Stimulated activated naive B cell treated with anti-CD40 and anti-IgM and Interleukin-4, amounts not matched to agents 10 μg/mL and 1 μg/mL and 100 μg/mL, for 72 hours (primary cell): ENCODE results near the gene TNFRSF1A.

Experiments
- ATAC-seq, 2 donors: fragments of 150-1000 bp; cut with Tn5 transposase; replicated peaks; 2 replicates each; pipeline ENCODE4 v1.10.0; 2021; ENCODE audit warnings: moderate library complexity in 1 of 2
- DNase-seq: peaks from one replicate; pipeline ENCODE4 v3.0.0; 2021
- H3K27ac Mint-ChIP-seq: one replicate; pipeline ENCODE4 v1.8.0; 2022; ENCODE audit warnings: mild to moderate bottlenecking, mixed read lengths
- H3K27me3 Mint-ChIP-seq, 2 donors: one replicate each; pipeline ENCODE4 v1.8.0; 2022; ENCODE audit warnings: mixed read lengths in 2 of 2
- H3K36me3 Mint-ChIP-seq, 2 donors: one replicate each; pipeline ENCODE4 v1.8.0; 2022; ENCODE audit warnings: mixed read lengths in 2 of 2, mild to moderate bottlenecking in 1 of 2
- H3K4me1 Mint-ChIP-seq, 2 donors: one replicate each; pipeline ENCODE4 v1.8.0; 2022; ENCODE audit warnings: mixed read lengths in 2 of 2, mild to moderate bottlenecking in 1 of 2
- H3K4me3 Mint-ChIP-seq, 2 donors: one replicate each; pipeline ENCODE4 v1.8.0; 2022; ENCODE audit warnings: mild to moderate bottlenecking in 2 of 2, mixed read lengths in 2 of 2, moderate library complexity in 1 of 2
- H3K9me3 Mint-ChIP-seq, 2 donors: one replicate each; pipeline ENCODE4 v1.8.0; 2022; ENCODE audit warnings: mixed read lengths in 2 of 2, mild to moderate bottlenecking in 1 of 2

Gene TNFRSF1A

GRCh38 chr12:6288235-6288634, 53.6 kb downstream of the TNFRSF1A start:
- Mint-ChIP-seq H3K27ac (no peak overlapping the region), H3K27me3 (peaks cover 22 to 36% of the 10 kb centered on the region in 2 donors), H3K4me3 (no peak overlapping the region), H3K36me3 (no peaks in the 10 kb centered on the region), H3K9me3 (no peaks in the 10 kb centered on the region), H3K4me1 (peaks cover 1 to 4% of the 10 kb centered on the region in 2 donors)
- DNase-seq, result no peak
- ATAC-seq, result no peak

DNA sequence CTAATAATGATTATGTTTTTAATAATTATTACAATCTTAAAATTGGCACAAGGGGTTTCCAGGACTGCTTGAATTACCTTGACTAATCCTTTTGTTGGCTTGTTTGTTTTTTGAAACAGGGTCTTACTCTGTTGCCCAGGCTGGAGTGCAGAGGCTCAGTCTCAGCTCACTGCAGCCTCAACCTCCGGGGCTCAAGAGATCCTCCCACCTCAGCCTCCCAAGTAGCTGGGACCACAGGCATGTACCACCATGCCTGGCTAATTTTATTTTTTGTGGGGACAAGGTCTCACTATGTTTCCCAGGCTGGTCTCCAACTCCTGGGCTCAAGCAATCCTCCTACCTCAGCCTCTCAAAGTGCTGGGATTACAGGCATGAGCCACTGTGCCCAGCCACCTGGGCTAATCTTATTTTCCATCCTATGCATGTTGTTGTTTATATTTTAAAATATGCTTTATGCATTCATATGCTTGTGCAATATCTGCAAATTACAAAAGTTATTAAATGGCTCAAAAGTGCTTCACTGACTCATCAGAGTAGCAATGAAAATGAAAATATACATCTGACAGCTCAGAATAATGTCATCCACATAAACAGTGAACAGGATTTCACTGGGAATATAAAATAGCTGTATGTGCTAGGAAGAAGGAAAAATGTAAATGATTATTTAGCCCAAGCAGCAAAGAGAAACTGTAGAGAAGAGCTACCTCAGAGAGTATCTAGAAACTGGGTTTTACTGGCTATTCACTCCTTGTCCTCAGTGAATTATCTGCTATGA, 56.2 kb downstream of the TNFRSF1A start:
- Mint-ChIP-seq H3K27ac (no peak overlapping the region), H3K9me3 (no peaks in the 10 kb centered on the region)

DNA sequence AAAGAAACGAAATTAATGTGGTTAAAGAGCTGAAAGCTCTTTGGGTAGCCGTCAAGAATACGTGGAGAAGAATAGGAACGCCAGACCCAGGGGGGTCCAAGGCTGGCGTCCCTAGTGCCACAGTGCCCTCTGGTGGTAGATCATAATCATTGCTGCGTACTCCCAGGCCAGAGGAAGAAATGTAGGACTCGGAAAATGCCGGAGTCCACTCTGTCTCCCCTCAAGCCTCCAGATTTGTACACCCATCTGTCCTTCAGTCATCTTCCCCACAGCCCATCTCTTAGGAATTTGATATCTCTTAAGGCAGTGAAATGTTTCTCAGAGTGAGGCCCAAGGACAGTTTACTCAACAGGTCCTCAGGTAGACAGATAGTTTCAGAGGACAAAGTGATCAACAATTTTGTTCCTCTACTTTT, 56.8 kb downstream of the TNFRSF1A start:
- H3K4me1 Mint-ChIP-seq, result peaks cover 1 to 4% of the 10 kb centered on the region in 2 donors
- DNase-seq (peak; percentile 17), ATAC-seq (peak; percentile 77 to 91)
- H3K36me3 Mint-ChIP-seq, result no peaks in the 10 kb centered on the region
- no peak overlapping the region for H3K4me3 Mint-ChIP-seq
- H3K27ac Mint-ChIP-seq, result no peak overlapping the region
- H3K27me3 Mint-ChIP-seq, result peaks cover 39 to 53% of the 10 kb centered on the region in 2 donors
- H3K9me3 Mint-ChIP-seq, result no peaks in the 10 kb centered on the region

More for the DNA sequence above, 56.2 kb downstream of the TNFRSF1A start:
- Mint-ChIP-seq H3K4me1 (peaks cover 1 to 4% of the 10 kb centered on the region in 2 donors), H3K27me3 (peaks cover 34 to 46% of the 10 kb centered on the region in 2 donors), H3K36me3 (no peaks in the 10 kb centered on the region), H3K4me3 (no peak overlapping the region)
- no peak for DNase-seq
- ATAC-seq, result no peak

GRCh38 chr12:6284273-6284672, 57.6 kb downstream of the TNFRSF1A start:
- DNase-seq (no peak), ATAC-seq (no peak)
- H3K9me3 Mint-ChIP-seq, result no peaks in the 10 kb centered on the region
- no peaks in the 10 kb centered on the region for H3K36me3 Mint-ChIP-seq
- H3K4me3 Mint-ChIP-seq, result no peak overlapping the region
- H3K27ac Mint-ChIP-seq, result no peak overlapping the region
- H3K4me1 Mint-ChIP-seq, result peaks cover 1 to 4% of the 10 kb centered on the region in 2 donors
- H3K27me3 Mint-ChIP-seq, result peaks cover 39 to 55% of the 10 kb centered on the region in 2 donors

DNA sequence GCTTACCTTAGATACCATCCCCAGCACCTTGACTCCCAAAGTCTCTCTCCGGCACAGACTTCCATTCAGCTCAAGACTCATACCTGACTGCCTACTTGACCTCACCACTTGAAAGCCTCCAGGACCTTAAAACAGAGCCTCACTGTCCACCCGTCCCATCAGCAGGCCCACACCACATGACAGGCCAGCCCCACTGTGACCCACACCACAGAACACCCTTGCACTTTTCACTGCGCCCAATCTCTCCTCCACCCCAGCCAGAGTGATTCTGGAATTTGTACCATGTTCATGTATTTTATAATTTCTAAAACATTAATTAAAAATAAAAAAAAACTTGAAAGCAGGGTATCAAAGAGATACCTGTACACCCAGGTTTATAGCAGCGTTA, 59.4 kb downstream of the TNFRSF1A start:
- no peak for DNase-seq
- Mint-ChIP-seq H3K27ac (no peak overlapping the region), H3K27me3 (peaks cover 40 to 44% of the 10 kb centered on the region in 2 donors), H3K36me3 (no peaks in the 10 kb centered on the region), H3K9me3 (no peaks in the 10 kb centered on the region), H3K4me1 (peaks cover 5 to 11% of the 10 kb centered on the region in 2 donors), H3K4me3 (no peak overlapping the region)
- no peak for ATAC-seq

DNA sequence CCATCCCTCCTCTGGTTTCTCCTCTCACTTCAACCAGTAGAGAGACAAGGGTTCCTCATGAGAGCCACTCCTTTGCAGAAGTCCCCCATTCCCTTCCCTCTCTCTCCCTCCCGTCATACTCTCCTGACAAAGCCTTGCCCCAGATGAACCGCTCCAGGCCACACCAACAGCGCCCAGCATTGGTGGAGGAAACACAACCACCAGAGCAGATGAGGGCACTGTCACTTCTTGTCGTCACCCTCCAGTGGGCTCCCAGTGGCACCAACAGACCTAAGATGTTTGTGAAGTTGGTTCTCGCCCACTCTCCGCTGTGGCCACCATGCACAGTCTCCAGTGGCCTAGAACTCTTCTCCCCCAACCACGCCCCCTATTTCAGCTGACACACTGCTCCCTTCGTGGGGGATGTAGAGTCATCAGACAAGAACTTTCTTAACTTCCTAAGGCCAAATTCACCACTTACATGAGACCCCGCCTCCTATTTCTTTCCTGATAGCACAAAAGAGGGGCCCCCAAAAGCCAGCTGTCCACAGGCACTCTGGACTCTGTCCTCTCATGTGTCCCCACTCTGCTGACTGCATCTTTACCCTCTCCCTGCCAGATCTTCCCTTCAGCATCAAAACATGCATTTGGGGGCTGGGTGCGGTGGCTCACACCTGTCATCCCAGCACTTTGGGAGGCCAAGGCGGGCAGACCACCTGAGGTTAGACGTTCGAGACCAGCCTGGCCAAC, 60.6 kb downstream of the TNFRSF1A start:
- DNase-seq, result no peak
- Mint-ChIP-seq H3K27me3 (peaks cover 47 to 53% of the 10 kb centered on the region in 2 donors), H3K4me1 (peaks cover 5 to 11% of the 10 kb centered on the region in 2 donors), H3K36me3 (no peaks in the 10 kb centered on the region), H3K4me3 (no peak overlapping the region), H3K27ac (no peak overlapping the region), H3K9me3 (no peaks in the 10 kb centered on the region)
- no peak for ATAC-seq

- H3K27me3 Mint-ChIP-seq, result peaks cover 47 to 56% of the 10 kb centered on the region in 2 donors
- H3K36me3 Mint-ChIP-seq, result no peaks in the 10 kb centered on the region
- H3K27ac Mint-ChIP-seq, result no peak overlapping the region
- no peaks in the 10 kb centered on the region for H3K9me3 Mint-ChIP-seq
- H3K4me3 Mint-ChIP-seq, result no peak overlapping the region
- ATAC-seq (no peak), DNase-seq (no peak)
- H3K4me1 Mint-ChIP-seq, result peaks cover 5 to 11% of the 10 kb centered on the region in 2 donors
Measured at GRCh38 chr12:6280672-6281071, 61.2 kb downstream of the TNFRSF1A start.

GRCh38 chr12:6280053-6280469, 61.8 kb downstream of the TNFRSF1A start:
- H3K4me3 Mint-ChIP-seq, result no peak overlapping the region
- no peaks in the 10 kb centered on the region for H3K9me3 Mint-ChIP-seq
- H3K4me1 Mint-ChIP-seq, result peaks cover 4 to 9% of the 10 kb centered on the region in 2 donors
- H3K27ac Mint-ChIP-seq, result no peak overlapping the region
- DNase-seq, result no peak
- ATAC-seq, result no peak
- H3K36me3 Mint-ChIP-seq, result no peaks in the 10 kb centered on the region
- peaks cover 47 to 58% of the 10 kb centered on the region in 2 donors for H3K27me3 Mint-ChIP-seq

DNA sequence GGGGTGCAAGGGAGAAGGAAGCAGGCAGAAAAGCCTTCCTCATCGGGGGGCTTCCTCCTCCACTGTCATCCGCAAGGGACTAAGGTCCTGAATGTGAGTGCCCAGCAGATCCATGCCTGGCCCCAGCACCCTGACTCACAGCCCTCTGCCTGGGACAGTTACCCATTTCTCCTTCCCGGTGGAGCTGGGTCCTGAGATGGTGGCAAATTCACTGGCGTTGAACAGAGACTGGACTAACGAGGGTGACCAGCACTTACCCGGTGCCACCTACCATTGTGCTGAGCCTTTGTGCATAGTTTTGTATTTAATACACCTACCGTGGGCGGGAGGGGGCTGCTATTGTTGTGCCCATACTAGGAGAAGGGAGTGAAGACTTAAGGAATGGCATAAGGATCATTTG, 62.2 kb downstream of the TNFRSF1A start:
- Mint-ChIP-seq H3K27me3 (peaks cover 52 to 61% of the 10 kb centered on the region in 2 donors), H3K27ac (no peak overlapping the region), H3K4me1 (peaks cover 4 to 6% of the 10 kb centered on the region in 2 donors), H3K36me3 (no peaks in the 10 kb centered on the region), H3K9me3 (no peaks in the 10 kb centered on the region), H3K4me3 (no peak overlapping the region)
- ATAC-seq (no peak), DNase-seq (no peak)

GRCh38 chr12:6279256-6279628, 62.6 kb downstream of the TNFRSF1A start:
- Mint-ChIP-seq H3K27ac (no peak overlapping the region), H3K4me3 (peak overlapping the region in 1 of 2 donors; percentile 49), H3K36me3 (no peaks in the 10 kb centered on the region), H3K9me3 (no peaks in the 10 kb centered on the region), H3K27me3 (peaks cover 53 to 61% of the 10 kb centered on the region in 2 donors), H3K4me1 (peaks cover 4 to 6% of the 10 kb centered on the region in 2 donors)
- DNase-seq (no peak), ATAC-seq (no peak)
